Kidney (tissue), 14 donors: ENCODE measurements around the gene SLC22A6. TPM values are rescaled to one million over a fixed set of nuclear protein-coding genes. Genes with fewer than 3 reads are reported as not detected.

ENCODE experiments used
- DNase-seq, 5 donors: peaks; one replicate each; pipeline ENCODE4 v3.0.0-alpha.2; 2013 to 2020
- FAIRE-seq: peaks from 2 replicates; lab custom pipeline; 2012; peaks lifted over from hg19 to GRCh38; lab: Jason Lieb, UNC
- H3K27ac ChIP-seq, 2 donors: one replicate each; pipeline ENCODE4 v1.7.0; 2013; ENCODE audit warnings: low read depth in 2 of 2, low read length in 2 of 2, inconsistent platforms in 1 of 2
- H3K27me3 ChIP-seq: one replicate; pipeline ENCODE4 v1.7.1; 2013; ENCODE audit warnings: low read length, inconsistent platforms; ENCODE audit not compliant: control insufficient read depth, insufficient read depth
- H3K36me3 ChIP-seq, 3 donors: one replicate each; pipeline versions ENCODE4 v1.7.0 to v1.7.1; 2013; ENCODE audit warnings: low read length in 3 of 3, control low read depth in 1 of 3, inconsistent platforms in 1 of 3; ENCODE audit not compliant: insufficient read depth in 3 of 3, control insufficient read depth in 2 of 3
- H3K4me1 ChIP-seq, 3 donors: one replicate each; pipeline versions ENCODE4 v1.7.0 to v1.7.1; 2013; ENCODE audit warnings: low read length in 3 of 3, inconsistent platforms in 1 of 3, low read depth in 1 of 3; ENCODE audit not compliant: control insufficient read depth in 2 of 3, insufficient read depth in 2 of 3
- H3K4me3 ChIP-seq, 3 donors: one replicate each; pipeline versions ENCODE4 v1.7.0 to v1.8.1; 2013; ENCODE audit warnings: low read length in 3 of 3, control low read depth in 1 of 3, inconsistent platforms in 1 of 3
- H3K9ac ChIP-seq, 3 donors: one replicate each; pipeline versions ENCODE4 v1.7.0 to v1.7.1; 2013; ENCODE audit warnings: low read length in 3 of 3, control low read depth in 1 of 3, inconsistent platforms in 1 of 3
- H3K9me3 ChIP-seq, 3 donors: one replicate each; pipeline versions ENCODE4 v1.7.0 to v1.7.1; 2013; ENCODE audit warnings: low read length in 3 of 3, control low read depth in 1 of 3, inconsistent platforms in 1 of 3; ENCODE audit not compliant: control insufficient read depth in 2 of 3, insufficient read depth in 1 of 3
- intact Hi-C: fragments of 100-400 bp; cut with DNase I; formaldehyde crosslinking; loops from one replicate; pipeline ENCODE4 v1.11.1; 2022
- polyA plus RNA-seq: library from polyadenylated mRNA; stranded (reverse); fragments of 350-450 nt; fragmentation: Illumina TruSeq; extraction: RNeasy Lipid Tissue Mini Kit (QIAGEN cat#74804); gene quantifications from one replicate; pipeline ENCODE4 v1.2.3, GENCODE V29; 2014; ENCODE audit warnings: low read depth, low replicate concordance; ENCODE audit not compliant: insufficient read depth
- total RNA-seq: library from RNA; stranded (reverse); fragmentation: NEBNext Ultra II Directional; extraction: Animal tissue kit (Norgen Biotek cat#: 25700); gene quantifications from one replicate; pipeline ENCODE4 v1.2.1, GENCODE V29; 2021
- TF ChIP-seq, protein P1 (sequence below): IDR thresholded peaks from 3 replicates; pipeline ENCODE4 v1.5.1; 2012; ENCODE audit warnings: mild to moderate bottlenecking, moderate library complexity, borderline replicate concordance; ENCODE audit not compliant: insufficient read depth; ENCODE audit errors: extremely low read depth
- donor health status: control.
- donor health status: control.
- donor health status: control.
- donor health status: control.
- donor health status: control.
- donor health status: DM: yes; HTN: yes; CAD: no.
- donor health status: Normal renal cell carcinoma (clear cell type).

SLC22A6 gene
- total and polyA plus RNA-seq, 2 donors from 2014 or later: 2.4 to 362 TPM

DNA sequence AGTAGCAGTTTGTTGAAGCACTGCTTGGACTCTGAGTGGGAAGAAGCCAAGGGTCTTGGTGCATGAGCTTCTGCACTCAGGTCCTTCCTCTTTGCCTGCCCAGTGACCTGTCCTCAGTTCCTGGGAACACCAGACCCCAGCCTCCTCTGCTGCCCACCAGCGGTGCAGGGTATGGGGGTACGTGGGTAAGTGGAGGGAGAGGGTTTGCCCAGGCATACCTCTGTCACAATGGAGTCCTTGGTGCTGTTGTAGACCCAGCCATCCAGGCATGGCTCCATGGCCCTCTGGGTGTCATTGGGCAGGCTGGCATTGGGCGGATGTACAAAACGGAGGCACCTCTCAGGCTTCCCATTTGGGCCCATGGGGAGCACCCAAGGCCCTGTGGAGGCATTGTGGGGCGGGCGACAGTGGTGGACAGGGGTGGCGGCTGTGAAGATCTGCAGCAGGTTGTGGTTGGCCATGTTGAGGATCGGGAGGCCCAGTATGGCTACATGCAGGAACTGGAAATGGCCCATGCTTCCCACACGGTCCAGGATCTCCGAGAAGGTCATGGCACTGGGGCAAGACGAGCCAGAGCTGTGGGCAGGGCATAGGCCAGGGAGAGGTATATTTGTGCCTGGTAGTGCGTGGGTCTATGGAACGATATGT is 29.8 kb upstream of the SLC22A6 start:
- Histone ChIP-seq H3K36me3 (peaks cover 0 to 5% (median 0%) of the 10 kb centered on the region in 3 donors), H3K9me3 (no peaks in the 10 kb centered on the region), H3K4me1 (no peaks in the 10 kb centered on the region), H3K27me3 (no peaks in the 10 kb centered on the region), H3K9ac (peak overlapping the region in 1 of 3 donors; percentile 64), H3K27ac (peak overlapping the region; percentile 59 to 80), H3K4me3 (peak overlapping the region in 2 of 3 donors; percentile 73 to 85)
- FAIRE-seq: no peak
- no peak for DNase-seq
- TF ChIP-seq, protein P1, sequence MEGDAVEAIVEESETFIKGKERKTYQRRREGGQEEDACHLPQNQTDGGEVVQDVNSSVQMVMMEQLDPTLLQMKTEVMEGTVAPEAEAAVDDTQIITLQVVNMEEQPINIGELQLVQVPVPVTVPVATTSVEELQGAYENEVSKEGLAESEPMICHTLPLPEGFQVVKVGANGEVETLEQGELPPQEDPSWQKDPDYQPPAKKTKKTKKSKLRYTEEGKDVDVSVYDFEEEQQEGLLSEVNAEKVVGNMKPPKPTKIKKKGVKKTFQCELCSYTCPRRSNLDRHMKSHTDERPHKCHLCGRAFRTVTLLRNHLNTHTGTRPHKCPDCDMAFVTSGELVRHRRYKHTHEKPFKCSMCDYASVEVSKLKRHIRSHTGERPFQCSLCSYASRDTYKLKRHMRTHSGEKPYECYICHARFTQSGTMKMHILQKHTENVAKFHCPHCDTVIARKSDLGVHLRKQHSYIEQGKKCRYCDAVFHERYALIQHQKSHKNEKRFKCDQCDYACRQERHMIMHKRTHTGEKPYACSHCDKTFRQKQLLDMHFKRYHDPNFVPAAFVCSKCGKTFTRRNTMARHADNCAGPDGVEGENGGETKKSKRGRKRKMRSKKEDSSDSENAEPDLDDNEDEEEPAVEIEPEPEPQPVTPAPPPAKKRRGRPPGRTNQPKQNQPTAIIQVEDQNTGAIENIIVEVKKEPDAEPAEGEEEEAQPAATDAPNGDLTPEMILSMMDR: no peak
- intact Hi-C loops: no loop called here

- Histone ChIP-seq H3K4me1 (no peaks in the 10 kb centered on the region), H3K27me3 (no peaks in the 10 kb centered on the region), H3K9me3 (no peaks in the 10 kb centered on the region), H3K9ac (peak overlapping the region in 1 of 3 donors; percentile 51), H3K36me3 (peaks cover 0 to 5% (median 0%) of the 10 kb centered on the region in 3 donors), H3K27ac (no peak overlapping the region), H3K4me3 (peak overlapping the region in 2 of 3 donors; percentile 73 to 85)
- TF ChIP-seq, protein P1: no peak
- FAIRE-seq (no peak), DNase-seq (no peak)
- intact Hi-C loops: no loop called here
These were observed 28.1 kb upstream of the SLC22A6 start for GRCh38 chr11:63012839-63013238.

- Histone ChIP-seq H3K4me1 (no peaks in the 10 kb centered on the region), H3K9ac (peak overlapping the region in 1 of 3 donors; percentile 51), H3K27ac (no peak overlapping the region), H3K36me3 (peaks cover 0 to 5% (median 0%) of the 10 kb centered on the region in 3 donors), H3K27me3 (no peaks in the 10 kb centered on the region), H3K4me3 (peak overlapping the region in 2 of 3 donors; percentile 1 to 85), H3K9me3 (no peaks in the 10 kb centered on the region)
- no peak for DNase-seq
- TF ChIP-seq, protein P1: no peak
- no peak for FAIRE-seq
- intact Hi-C loops: no loop called here
These were observed 27.7 kb upstream of the SLC22A6 start for GRCh38 chr11:63012430-63012829.
